HepG2 (cell line): ENCODE data around the gene TDG. TPM values are rescaled to one million over a fixed set of nuclear protein-coding genes. Genes with fewer than 3 reads are reported as not detected.
A peak's percentile ranks its signal among the peaks of the same experiment; 100 is the strongest.

Source experiments
- ATF3 ChIP-seq: sonication (generic); formaldehyde crosslinking; IDR thresholded peaks from 2 replicates; pipeline ENCODE4 v1.4.0; 2020; ENCODE audit warnings: missing genetic modification reagents
- ATF7 ChIP-seq, 2 experiments: fragments of 450-650 bp in 1 of 2; sonication (generic) in 1 of 2; formaldehyde crosslinking in 1 of 2; IDR thresholded peaks; 2 replicates each; pipeline versions ENCODE4 v1.4.0 to v1.6.1; 2016 to 2020; ENCODE audit warnings: antibody characterized with exemption in 1 of 2, mild to moderate bottlenecking in 1 of 2, missing genetic modification reagents in 1 of 2
- CEBPZ ChIP-seq: IDR thresholded peaks from 2 replicates; pipeline ENCODE4 v1.6.1; 2012; ENCODE audit warnings: low read length, improper control_type of control experiment
- ESRRA ChIP-seq: sonication (generic); formaldehyde crosslinking; IDR thresholded peaks from 2 replicates; pipeline ENCODE4 v1.5.1; 2020; ENCODE audit warnings: mild to moderate bottlenecking, low read depth, missing genetic modification reagents
- FOXK1 ChIP-seq: sonication (generic); formaldehyde crosslinking; IDR thresholded peaks from 2 replicates; pipeline ENCODE4 v1.4.0; 2020; ENCODE audit warnings: low read depth, missing genetic modification reagents, borderline replicate concordance
- GTF3A ChIP-seq: sonication (generic); formaldehyde crosslinking; conservative IDR thresholded peaks from 2 replicates; pipeline ENCODE4 v1.4.0; 2020; ENCODE audit warnings: mild to moderate bottlenecking, missing genetic modification reagents
- HES4 ChIP-seq: sonication (generic); formaldehyde crosslinking; IDR thresholded peaks from 2 replicates; pipeline ENCODE4 v1.9.0; 2021; ENCODE audit warnings: mild to moderate bottlenecking, missing genetic modification reagents, borderline replicate concordance
- KDM2A ChIP-seq: sonication (generic); formaldehyde crosslinking; IDR thresholded peaks from 2 replicates; pipeline ENCODE4 v1.4.0; 2020; ENCODE audit warnings: low read depth, missing genetic modification reagents, borderline replicate concordance
- KLF15 ChIP-seq: sonication (generic); formaldehyde crosslinking; IDR thresholded peaks from 2 replicates; pipeline ENCODE4 v1.8.1; 2023; ENCODE audit warnings: borderline replicate concordance, mild to moderate bottlenecking, inconsistent platforms, missing genetic modification reagents, mixed read lengths
- LRRFIP1 ChIP-seq: sonication (generic); formaldehyde crosslinking; conservative IDR thresholded peaks from 2 replicates; pipeline ENCODE4 v1.4.0; 2020; ENCODE audit warnings: missing genetic modification reagents
- REST ChIP-seq, 2 experiments: IDR thresholded peaks; 2 replicates each; pipeline ENCODE4 v1.6.1; 2011 to 2012; ENCODE audit warnings: low read length in 2 of 2, borderline replicate concordance in 1 of 2, low read depth in 1 of 2, mild to moderate bottlenecking in 1 of 2, moderate library complexity in 1 of 2
- ZBTB10 ChIP-seq: sonication (generic); formaldehyde crosslinking; IDR thresholded peaks from 2 replicates; pipeline ENCODE4 v1.4.0; 2020; ENCODE audit warnings: missing genetic modification reagents, borderline replicate concordance
- ZNF17 ChIP-seq: sonication (generic); formaldehyde crosslinking; IDR thresholded peaks from 2 replicates; pipeline ENCODE4 v1.5.0; 2020; ENCODE audit warnings: mild to moderate bottlenecking, missing genetic modification reagents
- ZSCAN25 ChIP-seq: sonication (generic); formaldehyde crosslinking; IDR thresholded peaks from 2 replicates; pipeline ENCODE4 v1.8.0; 2022; ENCODE audit warnings: mild to moderate bottlenecking, missing genetic modification reagents
- polyA plus RNA-seq, 8 experiments: library from polyadenylated mRNA; depleted of rRNA in 3 of 8; stranded (reverse) in 7 of 8; unstranded in 1 of 8; fragments of >200 nt; fragmentation: Illumina TruSeq in 4 of 8; extraction: Trizol in 4 of 8; gene quantifications; 2 replicates each; pipeline versions ENCODE4 v1.2.1 to v1.2.3, GENCODE V29; 2011 to 2016; ENCODE audit warnings: low read depth in 4 of 8, missing spikeins in 1 of 8, mixed read lengths in 1 of 8; ENCODE audit not compliant: insufficient read depth in 1 of 8
- total RNA-seq, 5 experiments: library from RNA; depleted of rRNA; stranded (reverse); fragments of >200 nt; fragmentation: Illumina TruSeq; extraction: Trizol; gene quantifications; 2 replicates each; pipeline ENCODE4 v1.2.3, GENCODE V29; 2016; ENCODE audit warnings: low read depth in 1 of 5

TDG gene
- total and polyA plus RNA-seq, 2 of the 13 experiments (the other 11 are each of a cell fraction or from before 2014, with no cell fraction given), result 14.2 to 19.5 TPM

- TF ChIP-seq ATF7 (IDR thresholded peaks at IDR 0.05) (no peak), ATF7 (CRISPR knock-in tag; IDR thresholded peaks at IDR 0.05) (0 out of 2 replicates have a peak, but pooled peaks have one; percentile 55), ESRRA (CRISPR knock-in tag) (no peak), ZSCAN25 (no peak), ZNF17 (CRISPR knock-in tag) (no peak), HES4 (CRISPR knock-in tag) (peak; percentile 83; the same call in 1 of the 2 replicates), KLF15 (CRISPR knock-in tag) (no peak), FOXK1 (CRISPR knock-in tag) (no peak), GTF3A (CRISPR knock-in tag) (no peak), CEBPZ (no peak), ZBTB10 (CRISPR knock-in tag) (peak; percentile 74; the same call in 1 of the 2 replicates), KDM2A (CRISPR knock-in tag) (peak; percentile 55; the same call in 1 of the 2 replicates), REST (IDR thresholded peaks at IDR 0.05; ENCODE audit: borderline replicate concordance in 1 of 2, low read depth in 1 of 2, low read length in 2 of 2) (no peak), LRRFIP1 (CRISPR knock-in tag) (no peak), ATF3 (CRISPR knock-in tag) (no peak)
Observed at GRCh38 chr12:103929046-103929783, 36.5 kb upstream of the TDG start (continued).
